Spleen (tissue), 7 donors: ENCODE results near the gene PAQR4.

Source experiments
- POLR2AphosphoS5 ChIP-seq, 3 donors: sonication (generic); formaldehyde crosslinking; IDR thresholded peaks; one replicate each; pipeline ENCODE4 v1.5.1; 2017; ENCODE audit warnings: antibody characterized with exemption in 3 of 3
- TF ChIP-seq, protein P1 (sequence below), 11 experiments: fragments of 200-600 bp in 7 of 11; fragments of 450-650 bp in 4 of 11; sonication (generic) in 4 of 11; IDR thresholded peaks in 8 of 11; conservative IDR thresholded peaks in 3 of 11; 1 replicate in 7 of 11; 2 replicates in 4 of 11; pipeline versions ENCODE4 v1.4.0 to v1.8.0; 2016 to 2021; ENCODE audit warnings: antibody characterized with exemption in 11 of 11, inconsistent platforms in 4 of 11, mild to moderate bottlenecking in 1 of 11
- donor health status: DM: no; HTN: no; CAD: no; lungs with moderate emphysema.
- donor health status: DM: no; HTN: no; CAD: no.
- donor health status: DM: no; HTN: no; CAD: no.

- TF ChIP-seq, protein P1, sequence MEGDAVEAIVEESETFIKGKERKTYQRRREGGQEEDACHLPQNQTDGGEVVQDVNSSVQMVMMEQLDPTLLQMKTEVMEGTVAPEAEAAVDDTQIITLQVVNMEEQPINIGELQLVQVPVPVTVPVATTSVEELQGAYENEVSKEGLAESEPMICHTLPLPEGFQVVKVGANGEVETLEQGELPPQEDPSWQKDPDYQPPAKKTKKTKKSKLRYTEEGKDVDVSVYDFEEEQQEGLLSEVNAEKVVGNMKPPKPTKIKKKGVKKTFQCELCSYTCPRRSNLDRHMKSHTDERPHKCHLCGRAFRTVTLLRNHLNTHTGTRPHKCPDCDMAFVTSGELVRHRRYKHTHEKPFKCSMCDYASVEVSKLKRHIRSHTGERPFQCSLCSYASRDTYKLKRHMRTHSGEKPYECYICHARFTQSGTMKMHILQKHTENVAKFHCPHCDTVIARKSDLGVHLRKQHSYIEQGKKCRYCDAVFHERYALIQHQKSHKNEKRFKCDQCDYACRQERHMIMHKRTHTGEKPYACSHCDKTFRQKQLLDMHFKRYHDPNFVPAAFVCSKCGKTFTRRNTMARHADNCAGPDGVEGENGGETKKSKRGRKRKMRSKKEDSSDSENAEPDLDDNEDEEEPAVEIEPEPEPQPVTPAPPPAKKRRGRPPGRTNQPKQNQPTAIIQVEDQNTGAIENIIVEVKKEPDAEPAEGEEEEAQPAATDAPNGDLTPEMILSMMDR (IDR thresholded peaks at IDR 0.05 in 8 of 11, conservative IDR thresholded peaks at IDR 0.05 in 3 of 11) = no peak
- no peak for TF ChIP-seq POLR2AphosphoS5 (IDR thresholded peaks at IDR 0.05)
Observed at GRCh38 chr16:2979669-2980226, 10.6 kb downstream of the PAQR4 start.
